ENCODE measurements around the gene COL4A4.

COL4A4 gene

DNA sequence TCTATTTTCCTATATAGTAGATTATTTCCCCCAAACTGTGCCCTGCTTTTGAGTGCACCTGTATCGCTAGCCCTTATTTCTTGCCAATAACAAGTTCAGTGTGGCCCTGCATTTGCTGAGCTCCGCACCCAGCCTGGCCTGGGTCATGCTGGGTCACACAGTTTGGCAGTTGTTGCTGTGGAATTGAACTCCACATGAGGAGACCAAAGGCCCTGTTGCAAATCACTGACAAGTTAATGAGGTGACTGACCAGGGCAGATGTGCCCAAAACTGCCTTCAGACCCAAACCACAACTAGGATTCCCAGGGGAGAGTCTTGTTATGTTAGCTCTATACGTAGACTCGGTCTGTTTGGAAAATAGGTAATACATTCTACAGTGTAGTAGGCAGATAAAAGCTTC, 31.0 kb downstream of the COL4A4 start:
- no peak overlapping the region for H3K4me3 ChIP-seq (ENCODE audit: low read length)
- DNase-seq (ENCODE audit: low read depth) = no peak
- TF ChIP-seq, protein P1, sequence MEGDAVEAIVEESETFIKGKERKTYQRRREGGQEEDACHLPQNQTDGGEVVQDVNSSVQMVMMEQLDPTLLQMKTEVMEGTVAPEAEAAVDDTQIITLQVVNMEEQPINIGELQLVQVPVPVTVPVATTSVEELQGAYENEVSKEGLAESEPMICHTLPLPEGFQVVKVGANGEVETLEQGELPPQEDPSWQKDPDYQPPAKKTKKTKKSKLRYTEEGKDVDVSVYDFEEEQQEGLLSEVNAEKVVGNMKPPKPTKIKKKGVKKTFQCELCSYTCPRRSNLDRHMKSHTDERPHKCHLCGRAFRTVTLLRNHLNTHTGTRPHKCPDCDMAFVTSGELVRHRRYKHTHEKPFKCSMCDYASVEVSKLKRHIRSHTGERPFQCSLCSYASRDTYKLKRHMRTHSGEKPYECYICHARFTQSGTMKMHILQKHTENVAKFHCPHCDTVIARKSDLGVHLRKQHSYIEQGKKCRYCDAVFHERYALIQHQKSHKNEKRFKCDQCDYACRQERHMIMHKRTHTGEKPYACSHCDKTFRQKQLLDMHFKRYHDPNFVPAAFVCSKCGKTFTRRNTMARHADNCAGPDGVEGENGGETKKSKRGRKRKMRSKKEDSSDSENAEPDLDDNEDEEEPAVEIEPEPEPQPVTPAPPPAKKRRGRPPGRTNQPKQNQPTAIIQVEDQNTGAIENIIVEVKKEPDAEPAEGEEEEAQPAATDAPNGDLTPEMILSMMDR (conservative IDR thresholded peaks at IDR 0.05; ENCODE audit: low read depth, low read length) = no peak

DNA sequence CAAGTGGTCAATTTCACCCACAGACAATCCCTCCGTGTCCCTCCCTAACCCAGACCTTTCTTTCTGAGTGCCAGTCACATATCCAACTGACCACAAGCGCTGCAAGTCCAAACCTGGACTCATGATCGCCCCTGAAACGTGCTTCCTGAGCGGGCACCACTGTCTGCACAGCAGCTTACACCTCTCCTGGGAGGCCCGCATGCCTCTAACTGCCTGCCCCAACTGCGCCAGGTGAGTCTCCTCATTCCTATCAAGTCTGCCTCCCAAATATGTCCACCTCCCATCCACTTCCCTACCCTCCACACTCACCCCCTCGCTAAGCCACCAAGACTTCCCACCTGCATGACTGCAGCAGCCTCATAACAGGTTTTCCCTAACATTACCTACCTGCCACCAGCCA, 33.4 kb downstream of the COL4A4 start:
- DNase-seq (ENCODE audit: low read depth) = no peak
- no peak overlapping the region for H3K4me3 ChIP-seq (ENCODE audit: low read length)
- TF ChIP-seq, protein P1 (conservative IDR thresholded peaks at IDR 0.05; ENCODE audit: low read depth, low read length) = no peak

DNA sequence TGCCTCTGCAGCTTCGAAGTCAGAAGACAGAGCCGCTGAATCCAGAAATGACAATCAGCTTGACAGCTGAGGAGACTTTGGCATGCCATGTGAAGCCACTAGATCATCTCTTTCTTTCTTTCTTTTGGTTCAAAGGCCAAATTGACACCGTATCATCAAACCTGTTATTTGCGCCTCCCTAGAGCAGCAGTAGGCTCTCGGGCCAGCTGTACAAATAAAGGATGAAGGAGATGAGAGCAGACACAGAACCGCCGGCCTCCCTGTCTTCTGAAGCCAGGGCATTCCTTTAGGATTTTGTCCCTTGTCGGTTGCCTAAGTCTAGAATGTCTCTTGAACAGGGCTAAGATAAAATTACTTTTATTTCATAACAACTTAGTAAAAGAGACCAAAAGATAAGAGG, 36.8 kb downstream of the COL4A4 start:
- no peak overlapping the region for H3K4me3 ChIP-seq (ENCODE audit: low read length)
- no peak for DNase-seq (ENCODE audit: low read depth)
- TF ChIP-seq, protein P1 (conservative IDR thresholded peaks at IDR 0.05; ENCODE audit: low read depth, low read length) = no peak

DNA sequence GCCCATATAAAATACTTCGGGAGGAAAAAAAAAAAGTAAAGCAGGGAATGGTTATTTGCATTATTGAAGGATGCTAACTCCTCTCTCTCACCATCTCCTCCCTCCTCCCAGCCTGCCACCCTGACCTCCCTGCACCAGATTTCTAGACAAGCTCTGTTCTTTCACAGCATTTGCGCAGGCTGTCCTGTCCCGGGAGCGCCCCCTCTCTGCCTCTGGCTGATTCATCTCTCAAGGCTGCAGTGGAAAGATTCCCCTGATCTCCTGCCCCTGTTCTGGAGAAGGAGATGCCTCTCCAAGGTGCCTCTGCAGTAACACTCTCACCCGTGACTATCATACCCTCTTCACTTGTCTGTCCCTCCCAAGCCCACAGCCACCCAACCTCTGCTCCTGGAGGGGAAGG, 38.5 kb downstream of the COL4A4 start:
- no peak overlapping the region for H3K4me3 ChIP-seq (ENCODE audit: low read length)
- DNase-seq (ENCODE audit: low read depth) = no peak
- TF ChIP-seq, protein P1 (conservative IDR thresholded peaks at IDR 0.05; ENCODE audit: low read depth, low read length) = peak; percentile 35

DNA sequence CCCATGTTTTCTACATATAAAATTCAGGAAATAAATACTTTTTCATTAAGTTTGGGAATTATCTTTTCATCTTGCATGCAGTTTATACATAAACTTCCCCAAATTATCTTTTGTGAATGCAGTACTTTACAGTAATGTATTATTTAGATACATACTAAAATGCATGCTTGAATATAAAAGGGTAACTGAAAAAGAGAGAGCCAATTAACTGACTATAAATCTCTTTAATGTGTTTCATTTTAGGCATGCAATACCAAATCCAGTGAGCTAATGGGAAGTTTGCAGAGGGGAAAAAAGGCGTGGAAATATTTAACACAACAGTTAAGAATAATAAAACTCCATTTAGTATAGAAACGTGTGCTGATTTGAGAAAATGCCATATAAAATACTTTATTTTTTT, 39.2 kb downstream of the COL4A4 start:
- H3K4me3 ChIP-seq (ENCODE audit: low read length) = no peak overlapping the region
- DNase-seq (ENCODE audit: low read depth) = no peak
- TF ChIP-seq, protein P1 (conservative IDR thresholded peaks at IDR 0.05; ENCODE audit: low read depth, low read length) = no peak

DNA sequence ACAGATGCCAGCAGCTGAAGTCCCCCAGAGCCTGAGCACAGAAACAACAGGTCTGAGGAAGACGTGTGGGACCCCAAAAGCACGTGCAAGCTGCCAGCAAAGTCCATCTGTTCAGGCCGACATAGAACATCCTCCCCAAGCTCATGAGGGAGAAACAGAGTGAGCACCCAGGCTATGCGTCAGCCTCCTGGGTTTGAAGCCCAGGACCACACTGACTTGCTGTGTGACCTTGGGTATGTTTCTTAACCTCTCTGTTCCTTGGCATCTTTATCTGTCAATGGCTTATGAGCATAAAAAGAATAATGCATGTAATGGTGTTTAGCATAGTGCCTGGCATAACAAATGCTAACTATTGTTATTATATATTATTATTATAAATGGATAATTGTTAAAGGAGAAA, 40.3 kb downstream of the COL4A4 start:
- TF ChIP-seq, protein P1 (conservative IDR thresholded peaks at IDR 0.05; ENCODE audit: low read depth, low read length) = no peak
- no peak overlapping the region for H3K4me3 ChIP-seq (ENCODE audit: low read length)
- DNase-seq (ENCODE audit: low read depth) = no peak

DNA sequence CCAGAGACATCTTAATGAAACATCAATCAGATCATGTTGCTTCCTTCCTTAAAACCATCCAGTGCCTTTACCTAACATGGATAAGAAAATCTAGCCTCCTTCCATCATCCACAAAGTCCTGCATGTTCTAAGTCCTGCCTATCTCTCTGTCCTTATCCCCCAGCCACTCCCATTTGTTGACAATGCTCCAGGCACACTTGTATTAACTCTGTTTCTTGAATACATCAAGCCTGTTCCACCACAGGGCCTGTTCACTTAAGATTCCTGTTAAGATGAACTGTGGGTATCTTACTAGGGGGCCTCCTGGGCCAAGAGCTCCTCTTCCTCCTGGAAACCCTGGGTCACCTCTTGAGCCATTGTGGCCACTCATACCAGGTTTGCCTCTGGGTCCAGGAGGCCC, 45.7 kb downstream of the COL4A4 start:
- TF ChIP-seq, protein P1 (conservative IDR thresholded peaks at IDR 0.05; ENCODE audit: low read depth, low read length) = no peak
- no peak overlapping the region for H3K4me3 ChIP-seq (ENCODE audit: low read length)
- DNase-seq (ENCODE audit: low read depth) = no peak
